NCI-H1417 treated with DMSO at 0.1 percent for 48 hours (cell line): Measurements from ENCODE around the gene NEU4.

ENCODE experiments used
- DNase-seq: peaks from one replicate; lab custom pipeline; 2025; lab: John Stamatoyannopoulos, UW

The NEU4 gene

DNA sequence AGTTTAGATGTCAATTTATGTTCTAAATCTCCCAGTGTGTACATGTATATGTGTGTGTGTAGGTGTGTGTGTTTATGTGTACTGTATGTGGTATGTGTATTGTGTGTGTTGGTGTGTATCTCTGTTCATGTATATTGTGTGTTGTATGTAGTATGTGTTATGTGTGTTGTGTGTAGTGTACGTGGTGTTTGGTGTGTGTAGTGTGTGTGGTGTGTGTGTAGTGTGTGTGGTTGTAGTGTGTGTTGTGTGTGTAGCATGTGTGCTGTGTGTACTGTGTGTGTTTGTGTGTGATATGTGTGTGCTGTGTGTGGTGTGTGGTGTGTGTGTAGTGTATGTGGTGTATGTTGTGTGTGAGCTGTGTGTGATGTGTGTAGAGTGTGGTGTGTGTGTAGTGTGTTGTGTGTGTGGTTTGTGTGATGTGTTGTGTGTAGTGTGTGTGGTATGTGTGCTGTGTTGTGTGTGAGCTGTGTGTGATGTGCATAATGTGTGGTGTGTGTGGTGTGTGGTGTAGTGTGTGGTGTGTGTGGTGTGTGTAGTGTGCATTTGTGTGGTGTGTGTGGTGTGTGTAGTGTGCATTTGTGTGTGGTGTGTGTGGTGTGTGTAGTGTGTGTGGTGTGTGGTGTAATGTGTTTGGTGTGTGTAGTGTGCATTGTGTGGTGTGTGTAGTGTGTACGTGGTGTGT lies 55.3 kb downstream of the NEU4 start:
- DNase-seq, result no peak

DNA sequence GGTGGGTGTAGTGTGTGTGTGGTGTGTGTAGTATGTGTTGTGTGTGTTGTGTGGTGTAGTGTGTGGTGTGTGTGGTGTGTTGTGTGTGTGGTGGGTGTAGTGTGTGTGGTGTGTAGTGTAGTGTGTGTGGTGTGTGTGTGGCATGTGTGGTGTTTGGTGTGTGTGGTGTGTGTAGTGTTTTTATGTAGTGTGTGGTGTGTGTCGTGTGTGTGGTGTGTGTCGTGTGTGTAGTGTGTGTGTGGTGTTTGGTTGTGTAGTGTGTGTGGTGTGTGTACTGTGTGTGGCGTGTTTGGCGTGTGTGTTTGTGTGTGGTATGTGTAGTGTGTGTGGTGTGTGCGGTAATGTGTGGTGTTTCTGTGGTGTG lies 55.8 kb downstream of the NEU4 start:
- DNase-seq, result no peak

DNA sequence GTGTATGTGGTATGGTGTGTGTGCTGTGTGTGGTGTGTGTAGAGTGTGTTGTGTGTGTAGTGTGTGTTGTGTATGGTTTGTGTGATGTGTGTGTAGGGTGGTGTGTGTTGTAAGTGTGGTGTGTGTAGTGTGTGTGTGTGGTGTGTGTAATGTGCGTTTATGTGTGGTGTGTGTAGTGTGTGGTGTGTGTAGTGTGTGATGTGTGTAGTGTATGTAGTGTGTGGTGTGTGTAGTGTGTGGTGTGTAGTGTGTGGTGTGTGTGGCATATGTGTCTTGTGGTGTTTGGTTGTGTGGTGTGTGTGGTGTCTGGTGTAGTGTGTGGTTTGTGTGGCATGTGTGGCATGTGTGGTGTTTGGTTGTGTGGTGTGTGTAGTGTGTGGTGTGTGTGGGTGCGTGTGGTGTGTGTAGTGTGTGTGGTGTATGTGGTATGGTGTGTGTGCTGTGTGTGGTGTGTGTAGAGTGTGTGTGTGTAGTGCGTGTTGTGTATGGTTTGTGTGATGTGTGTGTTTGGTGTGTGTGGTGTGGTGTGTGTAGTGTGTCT lies 56.5 kb downstream of the NEU4 start:
- DNase-seq, result no peak

DNA sequence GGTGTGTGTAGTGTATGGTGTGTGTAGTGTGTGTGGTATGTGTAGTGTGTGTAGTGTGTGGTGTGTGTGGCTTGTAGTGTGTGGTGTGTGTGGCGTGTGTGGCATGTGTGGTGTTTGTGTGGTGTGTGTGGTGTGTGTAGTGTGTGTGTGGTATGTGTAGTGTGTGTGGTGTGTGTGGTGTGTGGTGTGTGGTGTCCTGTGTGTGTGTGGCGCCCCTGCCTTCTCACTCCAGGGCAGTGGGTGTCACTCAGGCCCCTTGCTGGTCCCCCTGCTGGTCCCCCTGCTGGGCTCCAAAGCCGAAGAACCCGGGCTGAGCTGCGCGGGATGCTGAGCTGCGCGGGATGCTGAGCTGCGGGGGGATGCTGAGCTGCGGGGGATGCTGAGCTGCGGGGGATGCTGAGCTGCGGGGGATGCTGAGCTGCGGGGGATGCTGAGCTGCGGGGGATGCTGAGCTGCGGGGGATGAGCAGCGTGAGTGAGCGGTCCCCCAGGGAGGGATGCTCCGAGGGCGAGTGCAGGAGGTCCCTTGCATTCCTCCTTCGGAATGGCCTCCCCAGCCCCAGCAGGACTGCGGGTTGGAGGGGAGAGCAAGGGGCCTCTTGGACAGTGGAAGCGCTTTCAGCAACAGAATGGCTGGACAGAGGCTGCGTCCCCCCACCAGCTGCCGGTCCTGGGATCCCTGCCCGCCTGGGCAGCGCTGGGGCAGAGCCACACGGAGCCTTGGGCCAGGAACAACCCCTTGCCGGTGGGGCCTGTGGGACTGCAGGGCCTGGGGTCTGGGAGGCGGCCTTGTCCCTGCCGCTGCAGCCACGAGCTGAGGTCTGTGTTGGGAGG lies 57.2 kb downstream of the NEU4 start:
- DNase-seq, result no peak
